ENCODE results near the gene TEX53.

The TEX53 gene

GRCh38 chr9:114688909-114689610 is 31.5 kb upstream of the TEX53 start:
- DNase-seq (ENCODE audit: insufficient read length, low spot score) (no peak), FAIRE-seq (no peak)
- no peak for TF ChIP-seq POLR2A (IDR thresholded peaks at IDR 0.05; ENCODE audit: low read depth, low read length)

GRCh38 chr9:114688379-114688778 is 30.8 kb upstream of the TEX53 start:
- FAIRE-seq: no peak
- no peak for DNase-seq (ENCODE audit: insufficient read length, low spot score)
- no peak for TF ChIP-seq POLR2A (IDR thresholded peaks at IDR 0.05; ENCODE audit: low read depth, low read length)

- FAIRE-seq (peak; percentile 15), DNase-seq (ENCODE audit: insufficient read length, low spot score) (no peak)
- TF ChIP-seq POLR2A (IDR thresholded peaks at IDR 0.05; ENCODE audit: low read depth, low read length): no peak
Measured at GRCh38 chr9:114687034-114687433, 29.4 kb upstream of the TEX53 start.

GRCh38 chr9:114685951-114686350 is 28.3 kb upstream of the TEX53 start:
- FAIRE-seq (no peak), DNase-seq (ENCODE audit: insufficient read length, low spot score) (no peak)
- no peak for TF ChIP-seq POLR2A (IDR thresholded peaks at IDR 0.05; ENCODE audit: low read depth, low read length)

- FAIRE-seq: no peak
- TF ChIP-seq POLR2A (IDR thresholded peaks at IDR 0.05; ENCODE audit: low read depth, low read length): no peak
- no peak for DNase-seq (ENCODE audit: insufficient read length, low spot score)
Measured at GRCh38 chr9:114684036-114684435, 26.4 kb upstream of the TEX53 start.

- FAIRE-seq: no peak
Measured at GRCh38 chr9:114682846-114683245, 25.2 kb upstream of the TEX53 start.

GRCh38 chr9:114681594-114682332 is 24.2 kb upstream of the TEX53 start, which contains the start of gene TEX48:
TEX48 (minus strand) TSS chr9:114682192; CDS start chr9:114671723, 10,469 bp downstream.
- DNase-seq (ENCODE audit: insufficient read length, low spot score): peak; percentile 54
- no peak for TF ChIP-seq POLR2A (IDR thresholded peaks at IDR 0.05; ENCODE audit: low read depth, low read length)
- peak; percentile 95 for FAIRE-seq

More at GRCh38 chr9:114682846-114683245, 25.2 kb upstream of the TEX53 start:
- no peak for DNase-seq (ENCODE audit: insufficient read length, low spot score)
- no peak for TF ChIP-seq POLR2A (IDR thresholded peaks at IDR 0.05; ENCODE audit: low read depth, low read length)

- FAIRE-seq (no peak), DNase-seq (ENCODE audit: insufficient read length, low spot score) (no peak)
- no peak for TF ChIP-seq POLR2A (IDR thresholded peaks at IDR 0.05; ENCODE audit: low read depth, low read length)
Measured at GRCh38 chr9:114680259-114681001, 22.8 kb upstream of the TEX53 start.

- DNase-seq (ENCODE audit: insufficient read length, low spot score): no peak
- peak; percentile 69 for FAIRE-seq
- TF ChIP-seq POLR2A (IDR thresholded peaks at IDR 0.05; ENCODE audit: low read depth, low read length): no peak
Measured at GRCh38 chr9:114678795-114679194, 21.2 kb upstream of the TEX53 start.

- FAIRE-seq: no peak
- DNase-seq (ENCODE audit: insufficient read length, low spot score): no peak
- no peak for TF ChIP-seq POLR2A (IDR thresholded peaks at IDR 0.05; ENCODE audit: low read depth, low read length)
Measured at GRCh38 chr9:114678130-114678529, 20.5 kb upstream of the TEX53 start.

GRCh38 chr9:114677418-114677817 is 19.8 kb upstream of the TEX53 start:
- DNase-seq (ENCODE audit: insufficient read length, low spot score) (peak; percentile 59), FAIRE-seq (peak; percentile 99)
- no peak for TF ChIP-seq POLR2A (IDR thresholded peaks at IDR 0.05; ENCODE audit: low read depth, low read length)

- DNase-seq (ENCODE audit: insufficient read length, low spot score): no peak
- no peak for TF ChIP-seq POLR2A (IDR thresholded peaks at IDR 0.05; ENCODE audit: low read depth, low read length)
- peak; percentile 78 for FAIRE-seq
Measured at GRCh38 chr9:114676901-114677300, 19.3 kb upstream of the TEX53 start.

- DNase-seq (ENCODE audit: insufficient read length, low spot score): no peak
- no peak for TF ChIP-seq POLR2A (IDR thresholded peaks at IDR 0.05; ENCODE audit: low read depth, low read length)
- peak; percentile 11 for FAIRE-seq
Measured at GRCh38 chr9:114674798-114675540, 17.4 kb upstream of the TEX53 start.

Data from H54 (cell line).